ENCODE measurements around the gene INPP5B. TPM values are rescaled to one million over a fixed set of nuclear protein-coding genes. Genes with fewer than 3 reads are reported as not detected.

Gene INPP5B
- total and polyA plus RNA-seq, 9 of the 15 experiments (the other 6 are each of a cell fraction or from before 2014, with no cell fraction given), result 14.1 to 28.7 (median 20.9) TPM

GRCh38 chr1:37859507-37860345 is 87.1 kb downstream of the INPP5B start, which contains the start of gene MTF1 (continued):
- TF ChIP-seq ZNF395 (CRISPR knock-in tag; IDR thresholded peaks at IDR 0.05), result no peak
- TF ChIP-seq STAT5A (IDR thresholded peaks at IDR 0.05; ENCODE audit: borderline replicate concordance, low read length), result no peak; the same call in 1 of the 2 replicates
- 0 out of 2 replicates have a peak, but pooled peaks have one; percentile 39 for TF ChIP-seq ZNF764 (CRISPR knock-in tag; IDR thresholded peaks at IDR 0.05; ENCODE audit: low read depth)
- TF ChIP-seq EP400 (IDR thresholded peaks at IDR 0.05), result peak; percentile 96
- peak; percentile 50; the same call in 1 of the 2 replicates for TF ChIP-seq KLF16 (IDR thresholded peaks at IDR 0.05)
- no peak for TF ChIP-seq RBM15 (IDR thresholded peaks at IDR 0.05; ENCODE audit: insufficient read depth, low read length)
- TF ChIP-seq ZFP1 (CRISPR knock-in tag; IDR thresholded peaks at IDR 0.05), result peak; percentile 69; the same call in 1 of the 2 replicates
- TF ChIP-seq, protein P1, sequence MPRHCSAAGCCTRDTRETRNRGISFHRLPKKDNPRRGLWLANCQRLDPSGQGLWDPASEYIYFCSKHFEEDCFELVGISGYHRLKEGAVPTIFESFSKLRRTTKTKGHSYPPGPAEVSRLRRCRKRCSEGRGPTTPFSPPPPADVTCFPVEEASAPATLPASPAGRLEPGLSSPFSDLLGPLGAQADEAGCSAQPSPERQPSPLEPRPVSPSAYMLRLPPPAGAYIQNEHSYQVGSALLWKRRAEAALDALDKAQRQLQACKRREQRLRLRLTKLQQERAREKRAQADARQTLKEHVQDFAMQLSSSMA (CRISPR knock-in tag; IDR thresholded peaks at IDR 0.05), result 0 out of 2 replicates have a peak, but pooled peaks have one; percentile 66
- peak in 1 of 2 experiments; percentile 37; a peak in 1 of 4 replicates for TF ChIP-seq ARNT (IDR thresholded peaks at IDR 0.05)
- TF ChIP-seq FUS (optimal IDR thresholded peaks at IDR 0.05; ENCODE audit: low read depth, low read length), result no peak
- peak; percentile 63 for TF ChIP-seq ZNF431 (CRISPR knock-in tag; IDR thresholded peaks at IDR 0.05)
- peak; percentile 73 for TF ChIP-seq ELF1 (tag; IDR thresholded peaks at IDR 0.05)
- TF ChIP-seq ZNF324 (CRISPR knock-in tag; IDR thresholded peaks at IDR 0.05), result no peak
- peak; percentile 73 for TF ChIP-seq DIDO1 (tag; IDR thresholded peaks at IDR 0.05; ENCODE audit: low read depth)
- TF ChIP-seq, protein P2, sequence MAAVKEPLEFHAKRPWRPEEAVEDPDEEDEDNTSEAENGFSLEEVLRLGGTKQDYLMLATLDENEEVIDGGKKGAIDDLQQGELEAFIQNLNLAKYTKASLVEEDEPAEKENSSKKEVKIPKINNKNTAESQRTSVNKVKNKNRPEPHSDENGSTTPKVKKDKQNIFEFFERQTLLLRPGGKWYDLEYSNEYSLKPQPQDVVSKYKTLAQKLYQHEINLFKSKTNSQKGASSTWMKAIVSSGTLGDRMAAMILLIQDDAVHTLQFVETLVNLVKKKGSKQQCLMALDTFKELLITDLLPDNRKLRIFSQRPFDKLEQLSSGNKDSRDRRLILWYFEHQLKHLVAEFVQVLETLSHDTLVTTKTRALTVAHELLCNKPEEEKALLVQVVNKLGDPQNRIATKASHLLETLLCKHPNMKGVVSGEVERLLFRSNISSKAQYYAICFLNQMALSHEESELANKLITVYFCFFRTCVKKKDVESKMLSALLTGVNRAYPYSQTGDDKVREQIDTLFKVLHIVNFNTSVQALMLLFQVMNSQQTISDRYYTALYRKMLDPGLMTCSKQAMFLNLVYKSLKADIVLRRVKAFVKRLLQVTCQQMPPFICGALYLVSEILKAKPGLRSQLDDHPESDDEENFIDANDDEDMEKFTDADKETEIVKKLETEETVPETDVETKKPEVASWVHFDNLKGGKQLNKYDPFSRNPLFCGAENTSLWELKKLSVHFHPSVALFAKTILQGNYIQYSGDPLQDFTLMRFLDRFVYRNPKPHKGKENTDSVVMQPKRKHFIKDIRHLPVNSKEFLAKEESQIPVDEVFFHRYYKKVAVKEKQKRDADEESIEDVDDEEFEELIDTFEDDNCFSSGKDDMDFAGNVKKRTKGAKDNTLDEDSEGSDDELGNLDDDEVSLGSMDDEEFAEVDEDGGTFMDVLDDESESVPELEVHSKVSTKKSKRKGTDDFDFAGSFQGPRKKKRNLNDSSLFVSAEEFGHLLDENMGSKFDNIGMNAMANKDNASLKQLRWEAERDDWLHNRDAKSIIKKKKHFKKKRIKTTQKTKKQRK (IDR thresholded peaks at IDR 0.05; ENCODE audit: borderline replicate concordance, low read depth, low read length), result peak; percentile 52; the same call in 1 of the 2 replicates
- TF ChIP-seq, protein P3, sequence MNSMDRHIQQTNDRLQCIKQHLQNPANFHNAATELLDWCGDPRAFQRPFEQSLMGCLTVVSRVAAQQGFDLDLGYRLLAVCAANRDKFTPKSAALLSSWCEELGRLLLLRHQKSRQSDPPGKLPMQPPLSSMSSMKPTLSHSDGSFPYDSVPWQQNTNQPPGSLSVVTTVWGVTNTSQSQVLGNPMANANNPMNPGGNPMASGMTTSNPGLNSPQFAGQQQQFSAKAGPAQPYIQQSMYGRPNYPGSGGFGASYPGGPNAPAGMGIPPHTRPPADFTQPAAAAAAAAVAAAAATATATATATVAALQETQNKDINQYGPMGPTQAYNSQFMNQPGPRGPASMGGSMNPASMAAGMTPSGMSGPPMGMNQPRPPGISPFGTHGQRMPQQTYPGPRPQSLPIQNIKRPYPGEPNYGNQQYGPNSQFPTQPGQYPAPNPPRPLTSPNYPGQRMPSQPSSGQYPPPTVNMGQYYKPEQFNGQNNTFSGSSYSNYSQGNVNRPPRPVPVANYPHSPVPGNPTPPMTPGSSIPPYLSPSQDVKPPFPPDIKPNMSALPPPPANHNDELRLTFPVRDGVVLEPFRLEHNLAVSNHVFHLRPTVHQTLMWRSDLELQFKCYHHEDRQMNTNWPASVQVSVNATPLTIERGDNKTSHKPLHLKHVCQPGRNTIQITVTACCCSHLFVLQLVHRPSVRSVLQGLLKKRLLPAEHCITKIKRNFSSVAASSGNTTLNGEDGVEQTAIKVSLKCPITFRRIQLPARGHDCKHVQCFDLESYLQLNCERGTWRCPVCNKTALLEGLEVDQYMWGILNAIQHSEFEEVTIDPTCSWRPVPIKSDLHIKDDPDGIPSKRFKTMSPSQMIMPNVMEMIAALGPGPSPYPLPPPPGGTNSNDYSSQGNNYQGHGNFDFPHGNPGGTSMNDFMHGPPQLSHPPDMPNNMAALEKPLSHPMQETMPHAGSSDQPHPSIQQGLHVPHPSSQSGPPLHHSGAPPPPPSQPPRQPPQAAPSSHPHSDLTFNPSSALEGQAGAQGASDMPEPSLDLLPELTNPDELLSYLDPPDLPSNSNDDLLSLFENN (IDR thresholded peaks at IDR 0.05; ENCODE audit: low read depth in 2 of 2, low read length in 2 of 2), result no peak
- no peak for TF ChIP-seq RUNX1 (IDR thresholded peaks at IDR 0.05; ENCODE audit: low read depth)
- TF ChIP-seq NFE2L1 (tag; IDR thresholded peaks at IDR 0.05; ENCODE audit: borderline replicate concordance, low read depth), result no peak
- no peak for TF ChIP-seq SLC30A9 (CRISPR knock-in tag; IDR thresholded peaks at IDR 0.05)

Measured in K562 (cell line).